NCI-H2196 (cell line): ENCODE data around the gene HIPK2.

ENCODE experiments used
- DNase-seq: peaks from one replicate; lab custom pipeline; 2025; ENCODE audit not compliant: unreplicated experiment; lab: John Stamatoyannopoulos, UW

The HIPK2 gene

GRCh38 chr7:139543801-139544603 is 233.8 kb downstream of the HIPK2 start:
- no peak for DNase-seq

- DNase-seq, result no peak
These were observed 235.3 kb downstream of the HIPK2 start for GRCh38 chr7:139542308-139543151.

- DNase-seq, result no peak
These were observed 236.0 kb downstream of the HIPK2 start for GRCh38 chr7:139541600-139542307.

- no peak for DNase-seq
These were observed 237.6 kb downstream of the HIPK2 start for GRCh38 chr7:139540203-139540602.

- no peak for DNase-seq
These were observed 238.7 kb downstream of the HIPK2 start for GRCh38 chr7:139538881-139539635.

GRCh38 chr7:139536152-139536551 is 241.6 kb downstream of the HIPK2 start:
- DNase-seq, result no peak

GRCh38 chr7:139534966-139535651 is 242.7 kb downstream of the HIPK2 start:
- no peak for DNase-seq

GRCh38 chr7:139534096-139534495 is 243.7 kb downstream of the HIPK2 start:
- no peak for DNase-seq

GRCh38 chr7:139532636-139533155 is 245.1 kb downstream of the HIPK2 start:
- no peak for DNase-seq

GRCh38 chr7:139531094-139531493 is 246.7 kb downstream of the HIPK2 start:
- DNase-seq, result no peak

GRCh38 chr7:139526578-139527544 is 250.9 kb downstream of the HIPK2 start:
- no peak for DNase-seq

- no peak for DNase-seq
These were observed 252.0 kb downstream of the HIPK2 start for GRCh38 chr7:139525750-139526149.

- no peak for DNase-seq
These were observed 252.6 kb downstream of the HIPK2 start for GRCh38 chr7:139525239-139525638.

- DNase-seq, result no peak
These were observed 253.6 kb downstream of the HIPK2 start for GRCh38 chr7:139523968-139524815.

GRCh38 chr7:139523199-139523941 is 254.4 kb downstream of the HIPK2 start, which contains the start of gene CLEC2L:
Gene CLEC2L, plus strand, starts transcription at chr7:139523685. Its CDS starts 243 bp downstream, at chr7:139523928.
- DNase-seq, result no peak

GRCh38 chr7:139522830-139523198 is 255.0 kb downstream of the HIPK2 start:
- DNase-seq, result no peak

GRCh38 chr7:139521439-139521838 is 256.4 kb downstream of the HIPK2 start:
- DNase-seq, result no peak
